HG03469 (cell line): ENCODE measurements around the gene JPH3.
"Not testable (repeated sequence)": the region's sequence is repeated elsewhere in the genome, so short reads cannot be mapped to it uniquely, and the experiment has no call there.

Experiments used
- ATAC-seq: cut with Tn5 transposase; IDR thresholded peaks from one replicate; pipeline ENCODE4 v1.9.1; 2021; ENCODE audit warnings: mild to moderate bottlenecking, moderate library complexity, moderate number of reproducible peaks; ENCODE audit not compliant: unreplicated experiment

The JPH3 gene

DNA sequence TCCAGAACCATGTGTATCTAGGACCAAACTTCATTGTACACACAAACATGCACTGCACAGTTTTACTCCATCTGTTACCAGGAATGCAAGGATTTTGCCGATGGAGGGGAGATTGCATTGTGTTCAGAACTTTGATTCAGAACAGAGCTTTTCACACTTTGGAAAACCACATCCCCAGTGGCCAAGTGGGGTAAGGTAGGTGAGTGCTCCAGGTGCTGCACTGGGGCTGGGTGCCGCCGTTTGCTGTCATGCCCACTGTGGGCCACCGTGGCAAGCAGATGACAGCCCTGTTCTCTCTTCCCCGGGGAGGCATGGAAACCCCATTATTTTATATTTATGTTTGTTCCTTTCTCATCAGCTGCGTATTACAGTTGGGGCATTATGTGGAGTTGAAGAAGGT is 29.3 kb upstream of the JPH3 start:
- ATAC-seq: no peak

DNA sequence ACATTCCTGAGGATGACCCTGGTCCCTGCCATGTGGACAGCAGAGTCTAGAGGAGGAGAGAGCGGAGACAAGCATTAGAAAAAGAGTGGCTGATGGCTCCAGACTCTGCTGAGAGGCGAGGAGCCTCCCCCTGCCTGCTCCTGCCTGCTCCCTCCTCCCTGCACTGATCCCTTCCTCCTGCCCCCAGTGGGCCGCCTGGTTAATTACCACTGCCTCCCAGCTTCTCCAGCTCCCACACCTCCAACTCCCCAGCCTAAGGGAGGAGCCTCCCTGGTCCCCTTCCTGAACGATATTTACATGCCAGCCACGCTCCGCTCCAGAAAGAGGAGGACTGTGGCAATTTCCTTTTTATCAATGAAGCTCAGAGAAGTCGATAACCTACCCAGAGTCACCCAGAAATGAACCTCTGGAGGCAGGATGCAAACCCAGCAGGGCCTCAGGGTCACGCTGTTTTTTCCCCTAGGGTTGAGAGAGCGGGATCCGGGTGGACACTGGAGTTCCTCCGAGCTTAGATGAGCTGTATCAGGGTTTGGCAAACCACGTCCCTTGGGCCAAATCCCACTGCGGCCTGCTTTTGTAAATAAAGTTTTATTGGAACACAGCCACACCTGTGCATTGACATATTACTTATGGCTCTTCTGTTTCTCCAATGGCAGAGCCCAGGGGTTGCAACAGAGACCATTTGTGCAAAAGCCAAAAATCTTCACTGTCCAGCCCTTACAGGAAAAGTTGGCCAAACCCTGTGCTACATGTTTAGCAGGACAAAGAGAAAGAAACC is 27.1 kb upstream of the JPH3 start:
- ATAC-seq: no peak

DNA sequence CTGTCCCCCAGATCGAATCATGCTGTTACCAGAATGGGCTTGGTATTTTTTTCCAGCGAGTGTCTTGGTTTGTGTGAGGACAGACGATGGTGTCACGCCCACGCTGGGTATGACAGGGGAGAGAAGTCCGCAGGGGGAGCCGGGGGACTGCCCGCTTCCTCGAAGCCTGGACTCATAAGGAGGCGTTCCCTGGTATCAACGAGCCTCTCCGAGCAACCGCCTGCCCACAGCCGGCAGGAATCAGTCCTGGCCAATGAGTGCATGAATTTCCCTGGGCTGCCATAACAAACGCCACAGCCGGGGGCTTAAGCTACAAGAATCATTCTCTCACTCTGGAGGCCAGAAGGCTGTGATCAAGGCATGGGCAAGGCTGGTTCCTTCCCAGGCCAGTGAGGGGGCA is 26.1 kb upstream of the JPH3 start:
- no peak for ATAC-seq

DNA sequence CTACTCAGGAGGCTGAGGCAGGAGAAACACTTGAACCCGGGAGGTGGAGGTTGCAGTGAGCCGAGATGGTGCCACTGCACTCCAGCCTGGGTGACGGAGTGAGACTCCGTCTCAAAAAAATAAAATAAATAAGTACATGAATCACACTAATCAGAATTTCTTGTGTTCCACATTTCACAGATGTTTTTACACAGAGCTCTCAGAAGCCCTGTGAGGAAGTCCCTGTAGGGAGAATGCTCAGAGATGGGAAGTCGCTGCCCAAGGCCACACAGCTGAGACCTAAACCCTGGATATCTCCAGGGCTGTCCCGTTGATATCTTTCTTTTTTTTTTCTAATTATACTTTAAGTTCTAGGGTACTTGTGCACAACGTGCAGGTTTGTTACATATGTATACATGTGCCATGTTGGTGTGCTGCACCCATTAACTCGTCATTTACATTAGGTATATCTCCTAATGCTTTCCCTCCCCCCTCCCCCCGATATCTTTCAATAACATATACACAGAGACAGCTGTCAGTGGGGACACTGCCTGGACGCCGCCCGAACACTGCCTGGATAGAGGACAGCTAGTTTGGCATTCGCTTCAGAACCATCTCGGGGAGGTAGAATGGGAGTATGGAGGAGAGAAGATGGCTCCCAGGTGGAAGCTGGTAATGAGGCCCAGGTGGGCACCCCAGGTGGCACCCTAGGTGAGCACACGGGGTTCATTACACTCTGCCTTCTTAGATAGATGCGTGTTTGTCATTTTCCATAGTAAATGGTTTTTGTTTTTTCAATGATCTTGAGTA is 24.0 kb upstream of the JPH3 start:
- not testable (repeated sequence) for ATAC-seq

DNA sequence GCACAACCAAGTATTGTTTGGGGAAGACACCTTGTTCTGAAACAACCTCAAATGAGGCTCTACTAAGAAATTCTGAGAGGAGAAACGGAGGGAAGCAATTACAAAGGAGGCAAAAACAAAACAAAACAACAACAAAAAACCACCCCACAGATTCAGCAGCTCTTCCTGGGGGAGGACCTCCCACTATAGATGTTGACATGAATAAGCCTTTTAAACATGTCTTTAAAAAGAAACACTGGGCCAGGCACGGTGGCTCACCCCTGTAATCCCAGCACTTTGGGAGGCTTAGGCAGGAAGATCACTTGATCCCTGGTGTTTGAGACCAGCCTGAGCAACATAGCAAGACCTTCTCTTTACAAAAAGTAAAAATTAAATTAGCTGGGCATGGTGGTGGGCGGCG is 22.6 kb upstream of the JPH3 start:
- ATAC-seq: no peak

DNA sequence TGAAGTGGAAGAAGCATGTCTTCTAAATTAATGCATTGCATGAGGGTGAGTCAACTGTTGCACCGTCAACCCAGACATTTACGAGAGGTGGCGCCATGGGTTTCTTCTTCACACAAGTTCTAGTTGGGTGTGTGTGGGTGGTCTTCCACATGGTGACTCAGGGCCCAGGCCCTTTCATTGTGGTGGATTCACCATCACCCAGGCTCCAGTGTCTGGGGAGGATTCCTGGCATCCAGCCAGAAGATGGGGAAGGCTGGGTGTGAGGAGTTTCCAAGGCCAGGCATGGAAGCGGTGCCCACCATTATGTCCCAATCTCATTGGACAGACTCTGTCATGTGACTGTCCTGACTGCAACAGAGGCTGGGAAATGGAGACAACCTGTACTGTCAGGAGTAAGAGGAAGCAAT is 21.4 kb upstream of the JPH3 start:
- no peak for ATAC-seq

DNA sequence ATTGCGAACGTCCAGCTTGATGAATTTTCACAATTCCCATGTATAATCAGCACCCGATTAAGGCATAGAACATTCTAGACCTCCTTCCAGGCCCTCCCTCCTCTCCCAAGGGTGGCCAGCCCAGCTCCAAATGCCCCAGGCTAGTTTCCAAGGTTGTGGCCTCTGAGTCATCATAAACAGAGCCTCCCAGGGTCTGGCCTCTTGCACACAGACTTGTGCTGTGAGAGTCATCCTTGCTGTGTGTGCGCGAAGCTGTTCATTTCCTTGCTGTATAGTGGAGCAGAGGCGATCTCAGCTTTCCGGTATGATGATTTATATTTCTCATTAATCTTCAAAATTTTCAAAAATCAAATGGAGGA is 20.5 kb upstream of the JPH3 start:
- no peak for ATAC-seq

- ATAC-seq: no peak
These were observed 19.9 kb upstream of the JPH3 start for GRCh38 chr16:87582216-87582965.

DNA sequence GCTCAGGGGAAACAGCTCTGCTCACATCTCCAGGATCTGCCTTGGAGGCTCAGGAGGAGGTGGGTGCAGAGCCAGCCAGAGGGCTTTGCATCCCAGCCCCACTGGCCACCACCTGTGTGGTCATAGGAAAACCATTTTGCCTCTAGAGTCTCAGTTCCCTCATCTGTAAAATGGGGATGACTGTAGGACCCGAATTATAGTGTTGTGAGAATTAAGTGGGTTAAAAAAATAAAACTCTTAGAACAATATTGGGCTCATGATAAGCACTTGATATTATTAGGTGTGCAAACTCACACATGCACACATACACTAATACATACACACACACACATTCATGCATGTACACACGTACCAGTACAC is 19.4 kb upstream of the JPH3 start:
- no peak for ATAC-seq

- no peak for ATAC-seq
These were observed 18.7 kb upstream of the JPH3 start for GRCh38 chr16:87583453-87584131.

GRCh38 chr16:87584271-87584670 is 18.0 kb upstream of the JPH3 start:
- no peak for ATAC-seq

- ATAC-seq: no peak
These were observed 17.3 kb upstream of the JPH3 start for GRCh38 chr16:87584975-87585374.

GRCh38 chr16:87585442-87586200 is 16.7 kb upstream of the JPH3 start:
- ATAC-seq: no peak

GRCh38 chr16:87586201-87586782 is 16.0 kb upstream of the JPH3 start:
- ATAC-seq: no peak

GRCh38 chr16:87587636-87588035 is 14.7 kb upstream of the JPH3 start:
- ATAC-seq: no peak

DNA sequence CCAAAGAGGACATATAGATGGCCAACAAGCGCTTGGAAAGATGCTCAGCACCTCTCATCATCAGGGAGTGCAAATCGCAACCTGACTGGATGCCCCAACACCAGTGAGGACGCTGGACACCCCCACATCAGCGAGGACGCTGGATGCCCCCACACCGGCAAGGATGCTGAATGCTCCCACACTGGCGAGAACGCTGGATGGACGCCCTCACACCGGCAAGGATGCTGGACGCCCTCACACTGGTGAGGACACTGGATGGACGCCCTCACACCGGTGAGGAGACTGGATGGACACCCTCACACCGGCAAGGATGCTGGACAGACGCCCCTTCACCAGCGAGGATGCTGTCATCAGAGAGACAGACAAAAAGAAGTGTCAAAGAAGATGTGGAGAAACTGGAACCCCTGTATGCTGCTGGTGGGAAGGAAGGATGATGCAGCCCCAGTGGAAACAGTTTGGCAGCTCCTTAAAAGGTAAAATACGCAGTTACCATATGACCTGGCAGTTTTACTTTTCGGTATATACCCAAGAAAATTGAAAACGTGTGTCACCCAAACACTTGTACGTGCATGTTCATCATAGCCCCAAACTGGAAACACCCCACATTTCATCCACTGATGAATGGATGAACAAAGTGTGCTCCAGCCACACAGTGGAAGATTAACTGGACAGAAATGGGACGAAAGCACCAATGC is 10.1 kb upstream of the JPH3 start:
- ATAC-seq: no peak

GRCh38 chr16:87593710-87594258 is 8.5 kb upstream of the JPH3 start:
- ATAC-seq: no peak

DNA sequence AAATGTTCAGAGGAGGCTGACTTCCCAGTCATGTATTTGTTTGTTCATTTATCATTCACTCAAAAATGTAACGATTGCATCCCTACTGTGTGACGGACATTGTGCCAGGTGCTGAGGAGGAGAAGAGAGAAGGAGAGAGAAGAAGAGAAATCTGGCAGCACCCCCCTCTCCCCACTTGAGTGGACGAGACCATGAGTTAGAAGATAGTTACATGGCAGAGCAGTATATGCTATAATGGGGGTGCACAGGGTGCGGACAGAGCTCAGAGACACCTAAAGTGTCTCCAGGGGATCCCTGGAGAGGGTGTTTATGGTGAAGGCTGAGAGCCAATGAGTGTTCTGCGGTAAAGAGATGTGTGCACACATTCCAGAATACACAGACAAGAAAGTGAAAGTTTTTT is 6.6 kb upstream of the JPH3 start:
- ATAC-seq: no peak

GRCh38 chr16:87597324-87597830 is 4.9 kb upstream of the JPH3 start:
- ATAC-seq: no peak
